Mesothelial cell of epicardium (in vitro differentiated cells): Measurements from ENCODE around the gene DERA. TPM values are rescaled to one million over a fixed set of nuclear protein-coding genes. Genes with fewer than 3 reads are reported as not detected.
"Not testable (repeated sequence)": the region's sequence is repeated elsewhere in the genome, so short reads cannot be mapped to it uniquely, and the experiment has no call there.

Experiments used
- DNase-seq, 2 experiments: peaks; one replicate each; pipeline ENCODE4 v3.0.0; 2021; ENCODE audit warnings: low spot score in 2 of 2; ENCODE audit not compliant: unreplicated experiment in 2 of 2
- H3K27ac Mint-ChIP-seq: 2 replicates; pipeline ENCODE4 v1.8.0; 2021; ENCODE audit warnings: mixed read lengths
- H3K27me3 Mint-ChIP-seq: 2 replicates; pipeline ENCODE4 v1.8.0; 2021; ENCODE audit warnings: low read depth, mixed read lengths
- H3K36me3 Mint-ChIP-seq: 2 replicates; pipeline ENCODE4 v1.8.0; 2021; ENCODE audit warnings: mixed read lengths
- H3K4me1 Mint-ChIP-seq: 2 replicates; pipeline ENCODE4 v1.8.0; 2021; ENCODE audit warnings: mixed read lengths
- H3K4me3 Mint-ChIP-seq: 2 replicates; pipeline ENCODE4 v1.8.0; 2021; ENCODE audit warnings: mild to moderate bottlenecking, moderate library complexity, mixed read lengths
- H3K9me3 Mint-ChIP-seq: 2 replicates; pipeline ENCODE4 v1.8.0; 2021; ENCODE audit warnings: mixed read lengths
- total RNA-seq: library from RNA; stranded (reverse); gene quantifications from 3 replicates; pipeline ENCODE4 v1.2.1, GENCODE V29; 2021
- TF ChIP-seq, protein P1 (sequence below): fragments of 200-600 bp; sonication (generic); IDR thresholded peaks from one replicate; pipeline ENCODE4 v1.5.0; 2021; ENCODE audit warnings: antibody characterized with exemption; ENCODE audit not compliant: unreplicated experiment

DERA gene
- total RNA-seq, 1 donor from 2014 or later: 18.4 TPM

DNA sequence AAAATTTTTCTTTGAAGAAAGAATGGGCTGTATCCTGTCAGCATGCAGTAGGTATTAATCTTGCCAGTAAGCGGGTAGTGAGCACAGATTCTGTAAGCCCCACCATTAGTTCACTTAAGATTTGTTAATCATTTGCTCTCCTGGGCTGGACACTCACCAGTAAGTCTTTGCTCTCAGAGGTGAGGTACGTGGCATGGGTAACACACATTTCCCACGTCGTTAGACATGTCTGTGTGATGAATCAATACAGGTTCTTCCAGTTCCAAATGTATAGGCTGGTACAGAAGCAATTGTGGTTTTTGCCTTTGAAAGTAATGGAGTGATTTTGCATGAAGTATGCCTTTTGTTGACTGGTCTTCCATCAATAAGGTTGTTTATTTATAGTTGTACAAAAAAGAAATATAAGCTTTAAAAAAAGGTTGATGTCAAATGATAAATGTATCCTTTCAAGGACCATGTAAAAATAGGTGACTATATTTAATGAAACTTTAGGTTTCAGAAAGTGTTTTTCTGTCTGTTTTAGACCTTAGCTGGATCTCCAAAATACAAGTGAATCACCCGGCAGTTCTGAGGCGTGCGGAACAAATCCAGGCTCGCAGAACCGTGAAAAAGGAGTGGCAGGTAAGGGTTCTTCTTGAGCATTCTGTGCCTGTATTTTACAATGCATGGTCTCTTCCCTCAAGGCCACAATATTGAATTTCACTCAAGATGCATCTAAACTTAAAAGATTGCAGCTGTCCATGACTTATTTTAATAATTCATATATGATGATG is 45.5 kb downstream of the DERA start:
- peaks cover 5% of the 10 kb centered on the region for H3K36me3 Mint-ChIP-seq
- no peaks in the 10 kb centered on the region for H3K27me3 Mint-ChIP-seq
- H3K4me1 Mint-ChIP-seq: peaks cover 17% of the 10 kb centered on the region
- DNase-seq: no peak
- TF ChIP-seq, protein P1, sequence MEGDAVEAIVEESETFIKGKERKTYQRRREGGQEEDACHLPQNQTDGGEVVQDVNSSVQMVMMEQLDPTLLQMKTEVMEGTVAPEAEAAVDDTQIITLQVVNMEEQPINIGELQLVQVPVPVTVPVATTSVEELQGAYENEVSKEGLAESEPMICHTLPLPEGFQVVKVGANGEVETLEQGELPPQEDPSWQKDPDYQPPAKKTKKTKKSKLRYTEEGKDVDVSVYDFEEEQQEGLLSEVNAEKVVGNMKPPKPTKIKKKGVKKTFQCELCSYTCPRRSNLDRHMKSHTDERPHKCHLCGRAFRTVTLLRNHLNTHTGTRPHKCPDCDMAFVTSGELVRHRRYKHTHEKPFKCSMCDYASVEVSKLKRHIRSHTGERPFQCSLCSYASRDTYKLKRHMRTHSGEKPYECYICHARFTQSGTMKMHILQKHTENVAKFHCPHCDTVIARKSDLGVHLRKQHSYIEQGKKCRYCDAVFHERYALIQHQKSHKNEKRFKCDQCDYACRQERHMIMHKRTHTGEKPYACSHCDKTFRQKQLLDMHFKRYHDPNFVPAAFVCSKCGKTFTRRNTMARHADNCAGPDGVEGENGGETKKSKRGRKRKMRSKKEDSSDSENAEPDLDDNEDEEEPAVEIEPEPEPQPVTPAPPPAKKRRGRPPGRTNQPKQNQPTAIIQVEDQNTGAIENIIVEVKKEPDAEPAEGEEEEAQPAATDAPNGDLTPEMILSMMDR: no peak
- H3K27ac Mint-ChIP-seq: no peak overlapping the region
- H3K4me3 Mint-ChIP-seq: no peak overlapping the region
- no peaks in the 10 kb centered on the region for H3K9me3 Mint-ChIP-seq

DNA sequence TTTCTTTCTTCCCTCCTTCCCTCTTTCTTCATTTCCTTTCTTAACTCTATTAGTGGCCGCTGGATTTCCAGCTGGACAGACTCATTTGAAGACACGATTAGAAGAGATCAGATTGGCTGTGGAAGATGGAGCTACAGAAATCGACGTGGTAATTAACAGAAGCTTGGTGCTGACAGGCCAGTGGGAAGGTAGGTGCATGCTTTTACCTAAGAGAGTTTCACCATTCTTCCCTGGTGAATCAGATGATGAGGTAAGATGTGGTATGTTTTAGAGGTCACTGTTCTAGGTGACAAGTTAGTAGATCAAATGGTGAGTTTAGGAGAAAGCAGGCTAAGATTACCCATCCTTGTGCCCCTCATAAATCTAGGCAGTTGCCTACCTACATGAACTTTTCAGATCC is 51.6 kb downstream of the DERA start:
- Mint-ChIP-seq H3K27ac (no peak overlapping the region), H3K9me3 (no peaks in the 10 kb centered on the region), H3K4me3 (no peak overlapping the region), H3K27me3 (no peaks in the 10 kb centered on the region), H3K4me1 (peaks cover 4% of the 10 kb centered on the region), H3K36me3 (peaks cover 21% of the 10 kb centered on the region)
- TF ChIP-seq, protein P1: no peak
- no peak for DNase-seq

DNA sequence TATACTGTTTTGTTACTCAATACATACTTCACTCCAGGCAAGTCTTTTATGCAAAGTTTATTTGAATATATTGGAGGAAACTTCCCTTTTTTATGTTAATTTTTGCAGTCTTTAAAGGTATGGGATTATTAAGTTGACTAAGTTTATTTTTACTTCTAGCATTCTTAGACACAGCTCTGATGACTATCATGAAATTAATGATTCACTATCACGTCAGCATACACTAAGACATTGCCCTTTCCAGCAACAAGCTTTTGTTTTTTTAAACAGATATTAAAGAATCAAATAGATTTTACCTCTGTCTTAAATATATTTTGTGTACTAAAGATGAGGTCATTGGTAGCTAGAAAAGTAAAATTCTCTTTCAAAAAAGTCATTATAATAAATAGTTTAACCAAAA is 52.1 kb downstream of the DERA start:
- Mint-ChIP-seq H3K27me3 (no peaks in the 10 kb centered on the region), H3K36me3 (peaks cover 21% of the 10 kb centered on the region), H3K27ac (no peak overlapping the region), H3K4me3 (no peak overlapping the region), H3K4me1 (peaks cover 8% of the 10 kb centered on the region), H3K9me3 (no peaks in the 10 kb centered on the region)
- no peak for DNase-seq
- TF ChIP-seq, protein P1: no peak

DNA sequence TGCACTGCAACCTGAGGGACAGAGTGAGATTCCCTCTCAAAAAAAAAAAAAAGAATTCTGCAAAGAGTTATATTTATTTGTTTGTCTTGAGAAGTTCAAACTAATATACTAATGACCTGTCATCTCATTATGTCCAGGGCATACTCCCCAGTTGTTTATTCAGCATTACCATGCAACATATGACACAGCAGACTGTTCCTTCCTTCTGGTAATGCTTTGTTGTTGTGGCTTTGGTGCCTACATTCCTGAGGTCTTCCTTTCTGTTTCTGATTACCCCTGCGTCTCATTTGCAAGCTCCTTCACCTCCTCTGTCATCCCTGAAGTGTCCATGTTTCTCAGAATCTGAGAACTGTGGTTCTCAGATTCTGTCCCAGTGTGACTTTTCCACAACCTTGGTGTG is 55.3 kb downstream of the DERA start:
- no peak for DNase-seq
- Mint-ChIP-seq H3K36me3 (peaks cover 18% of the 10 kb centered on the region), H3K27ac (no peak overlapping the region), H3K4me1 (peaks cover 8% of the 10 kb centered on the region), H3K4me3 (no peak overlapping the region), H3K9me3 (no peaks in the 10 kb centered on the region), H3K27me3 (no peaks in the 10 kb centered on the region)
- TF ChIP-seq, protein P1: no peak

DNA sequence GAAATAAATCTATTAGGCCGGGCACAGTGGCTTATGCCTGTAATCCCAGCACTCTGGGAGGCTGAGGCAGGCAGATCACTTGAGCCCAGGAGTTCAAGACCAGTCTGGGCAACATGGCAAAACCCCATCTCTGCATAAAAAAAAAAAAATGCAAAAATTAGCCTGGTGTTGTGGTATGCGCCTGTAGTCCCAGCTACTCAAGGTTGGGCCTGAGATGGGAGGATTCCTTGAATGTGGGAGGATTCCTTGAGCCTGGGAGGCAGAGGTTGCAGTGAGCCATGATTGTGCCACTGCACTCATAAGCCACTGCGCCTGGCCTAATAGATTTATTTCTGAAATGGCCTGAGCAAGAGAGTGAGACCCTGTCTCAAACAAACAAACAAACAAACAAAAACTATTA is 55.9 kb downstream of the DERA start:
- not testable (repeated sequence) for H3K27me3 Mint-ChIP-seq, H3K9me3 Mint-ChIP-seq, DNase-seq, H3K4me3 Mint-ChIP-seq, H3K4me1 Mint-ChIP-seq, H3K27ac Mint-ChIP-seq
- H3K36me3 Mint-ChIP-seq: peaks cover 17% of the 10 kb centered on the region

DNA sequence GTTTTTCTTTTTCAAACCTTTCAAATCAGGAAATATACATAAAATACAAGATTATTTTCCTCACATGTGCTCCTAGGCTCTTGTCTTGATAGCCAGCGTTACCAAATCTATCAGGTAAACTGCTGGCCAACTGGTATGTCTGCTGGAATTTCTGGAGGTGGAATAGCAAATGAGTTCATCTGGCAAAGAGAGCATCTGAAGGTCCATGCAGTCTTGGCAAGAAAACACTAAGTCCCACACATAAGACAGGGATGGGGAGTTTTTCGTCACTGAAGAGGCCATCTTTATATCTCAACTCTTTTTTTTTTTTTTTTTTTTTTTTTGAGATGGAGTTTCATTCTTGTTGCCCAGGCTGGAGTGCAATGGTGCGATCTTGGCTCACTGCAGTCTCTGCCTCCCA is 60.1 kb downstream of the DERA start:
- Mint-ChIP-seq H3K27me3 (no peaks in the 10 kb centered on the region), H3K9me3 (no peaks in the 10 kb centered on the region), H3K36me3 (peaks cover 5% of the 10 kb centered on the region), H3K27ac (no peak overlapping the region), H3K4me1 (peaks cover 11% of the 10 kb centered on the region), H3K4me3 (no peak overlapping the region)
- no peak for DNase-seq
- TF ChIP-seq, protein P1: no peak
